Stimulated activated CD4-positive, alpha-beta T cell treated with anti-CD3 and anti-CD28 coated beads, Interleukin-4, amount 100 ng/mL, for 24 hours (primary cell): Measurements from ENCODE around the gene GPR84.

Experiments used
- DNase-seq: peaks from one replicate; pipeline ENCODE4 v3.0.0-alpha.2; 2020

Gene GPR84

GRCh38 chr12:54364413-54364812 lies at the start of gene GPR84:
TSS of gene GPR84 (minus strand) at chr12:54364486. CDS start at chr12:54363851, 635 bp downstream.
- no peak for DNase-seq

- peak; percentile 69 for DNase-seq
Measured at GRCh38 chr12:54413284-54414190, 49.3 kb upstream of the GPR84 start.

- DNase-seq, result no peak
Measured at GRCh38 chr12:54412786-54413185, 48.5 kb upstream of the GPR84 start.

GRCh38 chr12:54412348-54412747 lies 48.1 kb upstream of the GPR84 start:
- no peak for DNase-seq

DNA sequence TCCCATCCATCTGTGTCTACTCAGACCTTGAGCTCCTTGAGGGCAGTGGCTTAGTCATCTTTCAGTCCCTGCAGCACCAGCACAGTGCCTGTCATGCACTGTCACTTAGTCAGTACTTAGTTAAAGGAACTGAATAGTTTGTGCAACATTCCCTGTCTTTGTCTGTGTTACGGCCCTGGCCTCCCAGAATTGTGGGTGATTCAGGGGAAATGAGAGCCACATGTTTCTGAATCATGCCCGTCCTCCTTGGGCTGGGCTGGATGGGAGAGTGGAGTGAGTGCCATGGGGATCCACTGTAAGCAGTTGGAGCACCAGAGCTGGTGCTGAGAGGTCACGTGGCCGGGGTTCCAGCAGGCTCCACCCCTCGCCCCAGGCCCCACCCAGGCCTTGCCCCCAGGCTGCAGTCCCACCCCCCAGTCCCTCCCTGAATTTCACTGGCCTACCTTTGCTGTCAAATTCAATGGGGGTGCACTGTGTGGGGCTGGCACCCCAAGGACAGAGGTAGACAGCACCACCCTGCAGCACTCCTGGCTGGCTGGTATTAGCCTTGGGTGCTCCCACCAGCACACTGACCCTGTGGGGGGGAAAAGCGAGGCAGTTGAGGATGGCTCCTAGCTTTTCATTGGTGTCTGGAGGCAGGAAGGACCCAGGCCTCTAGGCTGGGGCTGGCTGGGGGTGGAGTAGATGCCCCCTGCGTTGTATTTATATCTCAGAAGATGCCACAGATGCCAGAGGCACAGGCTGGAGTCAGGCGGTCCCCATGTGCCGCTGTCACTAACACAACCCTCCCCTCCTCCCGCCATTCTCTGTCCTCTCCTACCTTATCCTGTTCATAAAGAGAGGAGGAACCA lies 47.3 kb upstream of the GPR84 start:
- peak; percentile 64 for DNase-seq

DNA sequence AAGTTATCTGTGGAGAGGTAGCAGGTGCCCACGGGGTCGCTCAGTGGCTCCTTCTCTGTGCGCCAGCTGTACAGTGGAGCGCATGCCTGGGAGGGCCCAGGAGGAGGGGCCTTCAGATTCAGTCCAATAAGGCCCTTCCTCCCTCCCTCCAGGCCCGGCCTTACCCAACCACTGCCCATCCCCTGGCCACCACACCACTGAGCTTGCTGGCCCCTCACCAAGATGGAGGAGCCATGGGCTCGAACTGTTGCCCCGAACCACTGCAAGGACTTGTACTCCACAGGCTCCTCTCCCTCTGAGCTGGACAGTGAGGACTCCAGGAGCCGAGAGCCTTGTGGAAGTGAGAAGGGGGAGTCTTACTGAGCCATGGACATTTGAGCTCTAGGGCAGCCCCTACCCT lies 45.0 kb upstream of the GPR84 start:
- DNase-seq, result no peak

- no peak for DNase-seq
Measured at GRCh38 chr12:54407183-54407905, 43.1 kb upstream of the GPR84 start.

- DNase-seq, result no peak
Measured at GRCh38 chr12:54405573-54405972, 41.3 kb upstream of the GPR84 start.

- DNase-seq, result no peak
Measured at GRCh38 chr12:54405106-54405505, 40.8 kb upstream of the GPR84 start.

DNA sequence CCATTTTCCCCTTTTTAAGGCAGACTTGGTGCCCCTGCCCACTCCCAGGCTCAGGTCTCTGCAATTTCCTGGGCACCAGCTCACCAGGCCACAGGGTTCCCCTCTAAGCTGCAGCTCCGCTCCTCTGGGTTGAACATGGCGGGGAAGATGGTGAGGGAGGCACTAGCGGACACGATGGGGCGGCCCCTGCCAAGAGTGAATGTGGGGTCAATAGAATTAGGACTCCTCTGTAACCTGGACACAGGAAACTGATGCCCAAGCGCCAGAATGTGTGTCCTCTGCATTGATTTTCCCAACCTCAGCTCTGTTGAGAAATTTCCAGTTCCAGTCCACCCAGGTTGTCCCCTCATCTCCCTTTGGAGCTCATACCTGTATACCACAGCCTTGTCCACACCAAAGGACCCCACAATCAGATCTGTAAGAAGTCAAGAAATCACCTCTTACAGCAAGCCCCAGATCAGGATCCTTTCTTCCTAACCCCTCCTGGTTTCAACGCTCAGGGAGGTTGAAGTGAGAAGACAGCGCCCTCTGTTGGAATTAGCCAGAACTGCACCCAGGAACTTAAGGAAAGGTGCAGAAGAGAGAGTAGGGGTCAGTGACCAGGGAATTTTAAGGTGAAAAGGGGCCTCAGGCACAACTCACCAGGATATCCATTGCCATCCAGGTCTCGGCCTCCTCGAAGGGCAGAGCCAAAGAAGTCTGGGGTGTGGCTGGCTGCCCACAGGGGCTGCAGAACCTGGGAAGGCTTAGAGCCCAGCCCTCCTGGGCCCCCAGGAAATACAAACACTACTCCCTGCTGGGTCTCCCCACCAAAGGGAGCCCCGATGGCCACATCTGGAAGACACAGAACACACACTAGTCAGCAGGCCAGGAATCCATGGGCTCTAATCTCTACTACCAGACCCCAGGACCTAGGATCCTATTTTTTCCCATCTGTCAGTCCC lies 40.0 kb upstream of the GPR84 start:
- peak; percentile 71 for DNase-seq

GRCh38 chr12:54401119-54401518 lies 36.8 kb upstream of the GPR84 start:
- no peak for DNase-seq

- DNase-seq, result peak; percentile 90
Measured at GRCh38 chr12:54398995-54399793, 34.9 kb upstream of the GPR84 start.

DNA sequence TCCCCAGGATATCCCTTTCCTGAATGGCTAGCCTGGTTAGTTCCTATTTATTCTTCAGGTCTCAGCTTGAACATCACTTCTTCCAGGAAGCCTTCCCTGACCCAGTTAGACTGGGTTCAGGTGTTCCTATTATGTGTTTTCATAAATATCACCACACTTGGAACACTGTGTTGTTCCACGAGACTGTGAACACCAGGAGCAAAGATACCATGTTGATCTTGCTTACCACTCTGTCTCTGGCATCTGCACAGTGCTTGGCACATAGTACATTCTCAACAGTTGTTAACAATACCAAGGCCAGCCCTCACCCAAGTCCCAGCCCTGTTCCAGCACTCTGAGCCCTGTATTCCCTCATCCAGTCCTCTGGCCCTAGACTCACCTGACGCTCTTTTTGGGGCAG lies 33.9 kb upstream of the GPR84 start:
- DNase-seq, result no peak

DNA sequence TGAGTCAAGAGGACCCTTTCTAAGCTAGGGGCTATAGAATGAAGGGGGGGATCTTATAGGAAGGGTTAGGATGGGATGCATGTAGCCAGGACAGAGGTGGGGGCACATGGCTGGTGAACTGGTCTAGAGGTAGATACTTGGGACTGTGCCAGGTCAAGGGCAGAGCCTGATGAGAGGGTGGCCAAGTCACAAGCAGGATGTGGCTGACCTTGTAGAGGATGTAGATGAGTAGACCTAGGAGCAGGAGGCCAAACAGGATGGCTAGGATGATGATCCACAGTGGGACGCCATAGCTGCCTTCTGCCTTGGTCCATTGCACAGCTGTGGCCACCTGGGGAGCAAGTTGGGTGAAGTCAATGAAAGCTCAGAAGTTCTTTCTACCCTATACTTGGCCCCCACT lies 32.9 kb upstream of the GPR84 start:
- no peak for DNase-seq

DNA sequence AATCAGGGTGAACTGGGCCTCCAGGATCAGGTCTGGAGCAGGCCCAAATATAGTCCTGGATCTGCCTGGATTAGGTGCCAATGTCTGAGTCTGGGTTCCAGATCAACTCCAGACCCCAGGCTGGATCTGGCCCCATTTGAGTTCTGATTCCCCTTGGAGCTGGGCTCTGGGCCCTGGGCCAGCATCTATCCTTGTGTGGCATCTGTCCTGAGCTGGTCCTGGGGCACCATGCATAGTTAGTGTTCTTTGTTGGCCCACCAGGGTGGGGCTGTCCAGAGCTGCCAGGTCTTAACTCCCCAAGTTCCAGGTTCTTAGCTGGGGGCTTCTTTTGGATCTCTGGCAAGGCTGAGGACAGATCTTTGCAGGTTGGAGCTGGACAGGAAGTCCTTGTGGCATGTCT lies 31.3 kb upstream of the GPR84 start:
- no peak for DNase-seq

DNA sequence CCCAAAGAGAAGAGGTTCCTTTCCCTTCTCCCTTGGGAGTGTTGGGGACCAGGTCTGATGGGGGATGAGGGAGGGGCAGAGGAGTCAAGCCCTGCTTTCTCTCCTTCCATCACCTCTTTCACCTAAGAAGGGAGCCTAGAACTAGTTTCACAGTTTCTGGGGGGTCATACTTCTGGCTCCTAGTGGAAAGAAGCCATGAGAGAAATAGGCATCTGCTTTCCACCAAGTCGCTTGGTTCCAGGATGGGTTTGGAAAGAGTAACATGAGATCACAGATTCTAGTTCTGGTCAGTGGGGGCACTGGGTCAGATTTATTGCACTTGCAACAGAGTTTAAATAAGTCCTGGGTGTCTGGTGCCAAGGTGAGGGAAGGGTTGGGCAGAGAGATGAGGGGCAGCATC lies 30.7 kb upstream of the GPR84 start:
- DNase-seq, result no peak

DNA sequence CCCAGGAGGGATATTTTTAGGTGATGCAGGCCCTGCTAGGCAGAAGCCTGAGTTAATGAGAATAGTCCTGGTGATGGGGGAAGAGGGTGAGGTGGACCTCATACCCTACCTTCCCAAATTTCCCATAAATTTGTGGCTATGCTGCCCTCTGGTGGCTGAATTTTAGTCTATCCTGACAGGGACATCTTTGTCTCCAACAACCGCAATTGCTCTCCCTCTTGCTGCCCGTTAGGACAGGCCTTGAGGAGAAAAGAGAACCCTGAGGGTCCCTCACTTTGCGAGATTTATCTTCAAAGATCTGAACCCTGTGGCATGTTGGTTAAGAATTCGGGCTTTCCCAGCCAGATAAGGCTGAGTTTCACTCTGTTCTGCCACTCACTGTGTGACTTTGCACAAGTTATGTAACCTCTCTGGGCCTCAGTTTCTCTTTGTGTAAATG lies 30.0 kb upstream of the GPR84 start:
- DNase-seq, result peak; percentile 66

GRCh38 chr12:54393743-54394142 lies 29.5 kb upstream of the GPR84 start:
- no peak for DNase-seq

DNA sequence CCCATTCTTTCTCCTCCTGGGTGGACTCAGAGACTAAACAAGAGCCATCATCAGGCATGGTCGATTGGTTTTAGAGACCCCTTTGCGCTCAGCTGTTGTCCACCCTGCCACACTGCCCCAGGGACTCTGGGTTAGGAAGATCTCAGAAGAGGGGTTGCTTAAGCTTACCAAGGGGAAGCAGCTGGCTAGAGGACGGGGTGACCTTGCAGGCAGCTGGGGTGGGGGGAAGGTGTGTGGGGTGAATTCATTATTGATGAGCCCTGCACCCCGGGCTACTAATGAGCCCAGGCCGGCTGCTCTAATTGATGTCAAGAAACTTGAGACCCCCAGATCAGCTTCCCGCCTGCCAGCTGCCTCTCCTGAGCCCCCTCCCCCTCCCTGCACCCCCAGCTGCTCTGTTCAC lies 28.9 kb upstream of the GPR84 start:
- no peak for DNase-seq

DNA sequence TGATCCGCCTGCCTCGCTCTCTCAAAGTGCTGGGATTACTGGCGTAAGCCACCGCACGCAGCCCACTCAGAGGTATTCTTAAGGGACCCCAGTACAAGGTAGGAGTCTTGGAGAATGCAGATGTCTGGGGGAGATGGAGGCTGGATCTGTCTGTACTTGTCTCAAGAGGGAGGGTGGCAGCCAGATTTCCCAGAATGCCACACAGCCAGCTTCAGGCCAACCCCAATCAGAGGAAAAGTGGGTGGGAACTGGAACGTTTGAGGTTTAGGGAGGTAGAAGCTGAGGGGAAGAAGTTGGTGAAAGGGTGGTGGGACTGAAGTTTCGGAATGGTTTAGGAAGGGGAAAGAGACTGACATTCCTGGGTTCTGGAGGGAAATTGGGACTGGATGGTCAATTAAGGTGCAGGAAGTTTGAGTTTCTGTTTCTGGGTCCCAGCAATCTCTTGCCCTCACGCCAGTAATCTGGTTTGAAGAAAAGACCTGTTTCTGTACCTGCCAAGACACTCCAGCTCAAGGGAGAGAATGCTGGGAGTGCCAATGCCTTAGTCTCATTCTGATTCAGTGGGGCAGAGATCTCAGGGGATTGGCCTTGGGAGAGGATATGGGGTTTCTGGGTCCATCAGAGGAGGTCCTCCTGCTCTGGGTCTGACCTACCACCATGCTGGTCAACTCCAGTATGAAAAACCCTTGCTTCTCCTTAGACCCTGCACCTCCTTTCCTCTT lies 28.4 kb upstream of the GPR84 start:
- DNase-seq, result no peak
